Lung (tissue), 12 donors: Measurements from ENCODE around the gene RASSF5. TPM values are rescaled to one million over a fixed set of nuclear protein-coding genes. Genes with fewer than 3 reads are reported as not detected.

Experiments
- ATAC-seq: fragments of 200-7000 bp; cut with Tn5 transposase; one replicate; pipeline ENCODE4 v1.9.1; 2020; ENCODE audit warnings: moderate number of reproducible peaks; ENCODE audit not compliant: insufficient read depth, low FRiP score
- DNase-seq, 3 donors: peaks; one replicate each; pipeline ENCODE4 v3.0.0-alpha.2; 2013 to 2017
- H3K27ac ChIP-seq, 2 donors: one replicate each; pipeline ENCODE4 v1.5.1; 2013; ENCODE audit warnings: mild to moderate bottlenecking in 2 of 2, moderate library complexity in 2 of 2, control low read depth in 1 of 2, inconsistent platforms in 1 of 2, low read depth in 1 of 2, low read length in 1 of 2
- H3K27me3 ChIP-seq, 3 donors: one replicate each; pipeline ENCODE4 v1.5.1; 2013; ENCODE audit warnings: low read length in 2 of 3; ENCODE audit not compliant: control insufficient read depth in 3 of 3, insufficient read depth in 3 of 3
- H3K36me3 ChIP-seq, 4 donors: one replicate each; pipeline ENCODE4 v1.5.1; 2013; ENCODE audit warnings: low read length in 4 of 4, mild to moderate bottlenecking in 1 of 4, moderate library complexity in 1 of 4; ENCODE audit not compliant: control insufficient read depth in 4 of 4, insufficient read depth in 4 of 4
- H3K4me1 ChIP-seq, 5 donors: one replicate each; pipeline ENCODE4 v1.5.1; 2013; ENCODE audit warnings: low read length in 5 of 5, mild to moderate bottlenecking in 2 of 5, moderate library complexity in 1 of 5; ENCODE audit not compliant: control insufficient read depth in 5 of 5, insufficient read depth in 5 of 5
- H3K4me3 ChIP-seq: one replicate; pipeline ENCODE4 v1.5.1; 2013; ENCODE audit warnings: mild to moderate bottlenecking, control low read depth, moderate library complexity
- H3K9ac ChIP-seq, 2 donors: one replicate each; pipeline ENCODE4 v1.5.1; 2013; ENCODE audit warnings: low read length in 2 of 2, control low read depth in 1 of 2; ENCODE audit not compliant: insufficient read depth in 1 of 2
- H3K9me3 ChIP-seq, 4 donors: one replicate each; pipeline ENCODE4 v1.5.1; 2013; ENCODE audit warnings: low read length in 3 of 4, mild to moderate bottlenecking in 1 of 4, moderate library complexity in 1 of 4; ENCODE audit not compliant: control insufficient read depth in 4 of 4, insufficient read depth in 3 of 4
- WGBS, 2 donors: extraction: QIAGEN DNeasy Blood & Tissue Kit; methylation state at CpG; one replicate each; pipeline ENCODE4 v1.1.7; 2013; 5-methylcytosine and 5-hydroxymethylcytosine counted together
- polyA plus RNA-seq, 2 donors: library from polyadenylated mRNA; stranded (reverse); fragments of 200-250 nt; gene quantifications; one replicate each; pipeline ENCODE4 v1.2.1, GENCODE V29; 2013
- total RNA-seq, 2 donors: library from RNA; depleted of rRNA in 1 of 2; stranded (reverse); fragments of >200 nt in 1 of 2; gene quantifications; one replicate each; pipeline ENCODE4 v1.2.1, GENCODE V29; 2014 to 2021
- TF ChIP-seq, protein P1 (sequence below): IDR thresholded peaks from 2 replicates; pipeline ENCODE4 v1.5.1; 2012; ENCODE audit warnings: mild to moderate bottlenecking; ENCODE audit errors: control extremely low read depth, extremely low read depth
- donor health status: control.
- donor health status: control.
- donor health status: Bipolar disorder and iron deficiency.
- donor health status: healthy.
- donor health status: DM: yes; HTN: yes; CAD: no.

RASSF5 gene
- total and polyA plus RNA-seq, 4 donors: 10.3 to 38.2 (median 30.7) TPM

GRCh38 chr1:206556047-206556749, 48.9 kb downstream of the RASSF5 start:
- peaks cover 0 to 32% (median 17%) of the 10 kb centered on the region in 5 donors for H3K4me1 ChIP-seq
- TF ChIP-seq, protein P1, sequence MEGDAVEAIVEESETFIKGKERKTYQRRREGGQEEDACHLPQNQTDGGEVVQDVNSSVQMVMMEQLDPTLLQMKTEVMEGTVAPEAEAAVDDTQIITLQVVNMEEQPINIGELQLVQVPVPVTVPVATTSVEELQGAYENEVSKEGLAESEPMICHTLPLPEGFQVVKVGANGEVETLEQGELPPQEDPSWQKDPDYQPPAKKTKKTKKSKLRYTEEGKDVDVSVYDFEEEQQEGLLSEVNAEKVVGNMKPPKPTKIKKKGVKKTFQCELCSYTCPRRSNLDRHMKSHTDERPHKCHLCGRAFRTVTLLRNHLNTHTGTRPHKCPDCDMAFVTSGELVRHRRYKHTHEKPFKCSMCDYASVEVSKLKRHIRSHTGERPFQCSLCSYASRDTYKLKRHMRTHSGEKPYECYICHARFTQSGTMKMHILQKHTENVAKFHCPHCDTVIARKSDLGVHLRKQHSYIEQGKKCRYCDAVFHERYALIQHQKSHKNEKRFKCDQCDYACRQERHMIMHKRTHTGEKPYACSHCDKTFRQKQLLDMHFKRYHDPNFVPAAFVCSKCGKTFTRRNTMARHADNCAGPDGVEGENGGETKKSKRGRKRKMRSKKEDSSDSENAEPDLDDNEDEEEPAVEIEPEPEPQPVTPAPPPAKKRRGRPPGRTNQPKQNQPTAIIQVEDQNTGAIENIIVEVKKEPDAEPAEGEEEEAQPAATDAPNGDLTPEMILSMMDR: no peak

GRCh38 chr1:206556750-206557635, 49.7 kb downstream of the RASSF5 start:
- peak; percentile 51 to 72 (median 61) for DNase-seq
- Histone ChIP-seq H3K9me3 (no peaks in the 10 kb centered on the region), H3K36me3 (peaks cover 0 to 1% (median 0%) of the 10 kb centered on the region in 4 donors), H3K27ac (peak overlapping the region in 1 of 2 donors; percentile 62), H3K4me1 (peaks cover 0 to 32% (median 17%) of the 10 kb centered on the region in 5 donors), H3K4me3 (peak overlapping the region; percentile 50), H3K27me3 (peaks cover 0 to 9% (median 0%) of the 10 kb centered on the region in 3 donors), H3K9ac (no peak overlapping the region)
- ATAC-seq: peak; percentile 79
- WGBS, 2 donors: 1% methylated on average over 47 to 67 of the region's 67 CpGs
- TF ChIP-seq, protein P1: no peak

More at GRCh38 chr1:206556047-206556749, 48.9 kb downstream of the RASSF5 start:
- DNase-seq: no peak
- H3K4me3 ChIP-seq: no peak overlapping the region
- H3K9me3 ChIP-seq: no peaks in the 10 kb centered on the region
- H3K27me3 ChIP-seq: peaks cover 0 to 9% (median 0%) of the 10 kb centered on the region in 3 donors
- WGBS, 2 donors: 89% methylated on average over 7 of the region's 7 CpGs
- no peak for ATAC-seq
- peak overlapping the region in 1 of 2 donors; percentile 18 for H3K27ac ChIP-seq
- H3K9ac ChIP-seq: no peak overlapping the region
- H3K36me3 ChIP-seq: no peaks in the 10 kb centered on the region

DNA sequence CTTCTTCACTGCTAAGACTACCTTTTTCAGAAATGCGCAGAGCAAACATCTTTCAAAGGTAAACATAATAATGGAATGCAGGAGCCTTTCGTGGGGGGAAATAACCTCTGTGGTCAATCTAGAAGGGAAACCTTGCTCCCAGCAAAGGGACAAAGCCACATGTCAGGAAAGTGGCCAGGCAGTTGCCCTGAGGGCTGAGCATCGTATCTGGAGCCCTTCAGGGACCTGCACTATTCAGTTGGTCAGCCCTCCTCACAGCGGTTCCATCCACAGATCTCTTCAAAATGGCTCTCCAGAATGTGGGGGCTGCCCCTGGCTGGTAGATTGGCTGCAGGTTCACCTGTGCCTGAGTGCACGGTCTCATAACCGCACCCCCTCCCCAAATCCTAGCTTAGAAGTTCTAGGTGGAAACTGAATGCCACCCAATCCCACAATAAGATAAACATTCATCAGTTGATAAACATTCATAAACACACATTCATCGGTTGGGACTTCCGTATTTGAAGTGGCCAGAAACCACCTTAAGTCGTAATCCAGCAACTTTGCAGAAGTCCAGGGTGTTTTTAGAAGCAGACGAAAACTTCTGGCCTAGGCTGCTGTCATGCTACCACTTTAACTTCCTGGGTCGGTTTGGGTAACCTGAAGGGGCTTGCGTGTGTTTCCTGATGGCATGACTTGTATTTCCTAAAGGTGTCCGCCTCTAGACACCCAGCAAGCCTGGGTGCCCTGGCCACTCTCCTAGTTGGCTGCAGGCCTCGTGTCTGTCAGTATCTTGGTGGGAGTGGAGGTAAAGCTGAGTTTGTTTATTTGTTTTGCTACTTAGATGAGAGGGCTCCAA, 50.5 kb downstream of the RASSF5 start:
- DNase-seq: peak in 1 of 3 donors; percentile 19
- TF ChIP-seq, protein P1: no peak
- peaks cover 0 to 32% (median 17%) of the 10 kb centered on the region in 5 donors for H3K4me1 ChIP-seq
- no peak for ATAC-seq
- no peak overlapping the region for H3K9ac ChIP-seq
- peak overlapping the region; percentile 50 for H3K4me3 ChIP-seq
- H3K27me3 ChIP-seq: peaks cover 0 to 9% (median 0%) of the 10 kb centered on the region in 3 donors
- peaks cover 0 to 2% (median 0%) of the 10 kb centered on the region in 4 donors for H3K36me3 ChIP-seq
- no peaks in the 10 kb centered on the region for H3K9me3 ChIP-seq
- WGBS, 2 donors: 18 to 29% methylated on average over 14 of the region's 14 CpGs
- peak overlapping the region in 1 of 2 donors; percentile 62 for H3K27ac ChIP-seq
